Hepatocyte (in vitro differentiated cells): Measurements from ENCODE around the gene KRTAP12-3. TPM values are rescaled to one million over a fixed set of nuclear protein-coding genes. Genes with fewer than 3 reads are reported as not detected.

ENCODE experiments used
- DNase-seq: peaks from one replicate; pipeline ENCODE4 v3.0.0-alpha.2; 2016; ENCODE audit warnings: low spot score
- H2AFZ ChIP-seq: fragments of 200-600 bp; sonication (generic); 2 replicates; pipeline ENCODE4 v1.6.0; 2016; ENCODE audit warnings: antibody characterized with exemption, mild to moderate bottlenecking
- H3K27ac ChIP-seq: fragments of 200-600 bp; sonication (generic); 2 replicates; pipeline ENCODE4 v1.5.1; 2016; ENCODE audit warnings: mild to moderate bottlenecking
- H3K27me3 ChIP-seq: fragments of 200-600 bp; sonication (generic); 2 replicates; pipeline ENCODE4 v1.6.1; 2016
- H3K36me3 ChIP-seq: fragments of 200-600 bp; sonication (generic); replicated peaks from 2 replicates; pipeline ENCODE4 v1.5.1; 2016; ENCODE audit warnings: low read depth; ENCODE audit not compliant: insufficient read depth
- H3K4me1 ChIP-seq: fragments of 200-600 bp; sonication (generic); 2 replicates; pipeline ENCODE4 v1.5.1; 2016; ENCODE audit warnings: mild to moderate bottlenecking, moderate library complexity; ENCODE audit not compliant: insufficient read depth
- H3K4me2 ChIP-seq: fragments of 200-600 bp; sonication (generic); 2 replicates; pipeline ENCODE4 v1.6.0; 2016
- H3K4me3 ChIP-seq: fragments of 200-600 bp; sonication (generic); 2 replicates; pipeline ENCODE4 v1.5.1; 2016; ENCODE audit warnings: mild to moderate bottlenecking
- H3K79me2 ChIP-seq: fragments of 200-600 bp; sonication (generic); 2 replicates; pipeline ENCODE4 v1.6.0; 2017; ENCODE audit warnings: mild to moderate bottlenecking
- H3K9me2 ChIP-seq: fragments of 200-600 bp; sonication (generic); replicated peaks from 2 replicates; pipeline ENCODE4 v1.6.0; 2017; ENCODE audit warnings: mild to moderate bottlenecking; ENCODE audit not compliant: insufficient read depth
- H3K9me3 ChIP-seq: fragments of 200-600 bp; sonication (generic); 2 replicates; pipeline ENCODE4 v1.5.1; 2016; ENCODE audit warnings: low read depth, mild to moderate bottlenecking
- H4K20me1 ChIP-seq: fragments of 200-600 bp; sonication (generic); 2 replicates; pipeline ENCODE4 v1.6.0; 2016; ENCODE audit warnings: mild to moderate bottlenecking; ENCODE audit not compliant: insufficient read depth, poor library complexity, severe bottlenecking
- EZH2 ChIP-seq: fragments of 200-600 bp; sonication (generic); IDR thresholded peaks from 2 replicates; pipeline ENCODE4 v1.6.1; 2016; ENCODE audit warnings: antibody characterized with exemption, mild to moderate bottlenecking, borderline replicate concordance
- EZH2phosphoT487 ChIP-seq: fragments of 200-600 bp; sonication (generic); IDR thresholded peaks from one replicate; pipeline ENCODE4 v1.6.1; 2018; ENCODE audit warnings: antibody characterized with exemption, mild to moderate bottlenecking, low read depth, moderate library complexity; ENCODE audit not compliant: unreplicated experiment, severe bottlenecking
- WGBS: methylation state at CpG from one replicate; pipeline ENCODE4 v1.1.6; 2016; ENCODE audit warnings: low lambda C conversion rate; ENCODE audit errors: missing lambda C conversion rate; 5-methylcytosine and 5-hydroxymethylcytosine counted together
- polyA plus RNA-seq: library from polyadenylated mRNA; unstranded; fragments of >200 nt; fragmentation: Nextera tagmentation; extraction: Ambion mirVana; gene quantifications from 2 replicates; pipeline ENCODE4 v1.2.1, GENCODE V29; 2016
- total RNA-seq: library from RNA; depleted of rRNA; stranded (reverse); fragments of >200 nt; gene quantifications from 2 replicates; pipeline ENCODE4 v1.2.3, GENCODE V29; 2014
- TF ChIP-seq, protein P1 (sequence below): fragments of 200-600 bp; sonication (generic); IDR thresholded peaks from 2 replicates; pipeline ENCODE4 v1.5.1; 2016; ENCODE audit warnings: antibody characterized with exemption, mild to moderate bottlenecking; ENCODE audit not compliant: poor library complexity

KRTAP12-3 gene
- total and polyA plus RNA-seq, 2 experiments from 2014 or later: not detected

DNA sequence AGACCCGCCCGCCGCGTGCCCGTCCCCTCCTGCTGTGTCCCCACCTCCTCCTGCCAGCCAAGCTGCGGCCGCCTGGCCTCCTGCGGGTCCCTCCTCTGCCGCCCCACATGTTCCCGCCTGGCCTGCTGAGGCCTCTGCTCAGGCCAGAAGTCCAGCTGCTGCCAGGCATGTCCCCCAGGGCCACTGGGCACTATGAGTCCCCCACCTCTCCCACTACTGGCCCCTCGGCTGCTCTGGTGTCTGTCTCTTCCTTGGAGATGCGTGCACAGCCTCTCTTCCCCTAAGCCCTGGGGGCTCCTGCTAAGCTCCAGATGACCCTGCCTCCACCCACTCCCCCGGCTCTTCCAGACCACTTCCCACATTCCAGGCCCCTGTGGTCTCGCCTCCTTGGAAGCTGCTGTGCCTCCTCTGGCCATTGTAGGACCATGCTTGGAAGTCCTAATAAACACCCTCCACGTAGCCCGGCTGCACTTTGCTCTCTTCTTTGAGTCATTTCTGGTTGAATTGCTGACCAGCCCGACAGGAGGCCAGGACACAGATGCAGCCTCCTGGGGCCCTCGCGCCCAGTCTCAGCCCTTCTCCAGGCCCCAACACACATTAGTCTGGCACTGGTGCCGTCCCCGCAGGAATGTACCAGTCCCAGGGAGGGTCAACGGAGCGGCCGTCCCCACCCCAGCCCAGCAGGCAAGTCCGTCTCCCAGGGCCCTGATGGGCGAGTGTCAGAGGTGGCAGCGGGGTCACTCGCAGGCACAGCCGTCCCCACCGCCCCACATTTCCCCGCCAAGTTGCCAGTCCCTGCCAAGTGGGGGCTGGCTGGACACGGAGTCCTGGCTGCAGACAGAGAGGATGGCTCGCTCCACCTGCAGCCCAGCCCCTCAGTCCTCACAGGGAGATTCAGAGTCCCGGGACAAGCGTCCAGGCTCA lies 40.3 kb downstream of the KRTAP12-3 start:
- H3K27me3 ChIP-seq: peaks cover 26% of the 10 kb centered on the region
- no peak overlapping the region for H3K4me3 ChIP-seq
- H4K20me1 ChIP-seq: no peaks in the 10 kb centered on the region
- peaks cover 6% of the 10 kb centered on the region for H3K9me3 ChIP-seq
- no peak overlapping the region for H2AFZ ChIP-seq
- no peaks in the 10 kb centered on the region for H3K9me2 ChIP-seq
- WGBS: 50% methylated on average over 17 of the region's 35 CpGs
- no peaks in the 10 kb centered on the region for H3K36me3 ChIP-seq
- peak; percentile 50 for DNase-seq
- no peak overlapping the region for H3K4me2 ChIP-seq
- H3K79me2 ChIP-seq: no peaks in the 10 kb centered on the region
- H3K4me1 ChIP-seq: peaks cover 3% of the 10 kb centered on the region
- H3K27ac ChIP-seq: no peak overlapping the region
- TF ChIP-seq, protein P1, sequence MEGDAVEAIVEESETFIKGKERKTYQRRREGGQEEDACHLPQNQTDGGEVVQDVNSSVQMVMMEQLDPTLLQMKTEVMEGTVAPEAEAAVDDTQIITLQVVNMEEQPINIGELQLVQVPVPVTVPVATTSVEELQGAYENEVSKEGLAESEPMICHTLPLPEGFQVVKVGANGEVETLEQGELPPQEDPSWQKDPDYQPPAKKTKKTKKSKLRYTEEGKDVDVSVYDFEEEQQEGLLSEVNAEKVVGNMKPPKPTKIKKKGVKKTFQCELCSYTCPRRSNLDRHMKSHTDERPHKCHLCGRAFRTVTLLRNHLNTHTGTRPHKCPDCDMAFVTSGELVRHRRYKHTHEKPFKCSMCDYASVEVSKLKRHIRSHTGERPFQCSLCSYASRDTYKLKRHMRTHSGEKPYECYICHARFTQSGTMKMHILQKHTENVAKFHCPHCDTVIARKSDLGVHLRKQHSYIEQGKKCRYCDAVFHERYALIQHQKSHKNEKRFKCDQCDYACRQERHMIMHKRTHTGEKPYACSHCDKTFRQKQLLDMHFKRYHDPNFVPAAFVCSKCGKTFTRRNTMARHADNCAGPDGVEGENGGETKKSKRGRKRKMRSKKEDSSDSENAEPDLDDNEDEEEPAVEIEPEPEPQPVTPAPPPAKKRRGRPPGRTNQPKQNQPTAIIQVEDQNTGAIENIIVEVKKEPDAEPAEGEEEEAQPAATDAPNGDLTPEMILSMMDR: no peak
- TF ChIP-seq EZH2phosphoT487: no peak
- no peak for TF ChIP-seq EZH2

DNA sequence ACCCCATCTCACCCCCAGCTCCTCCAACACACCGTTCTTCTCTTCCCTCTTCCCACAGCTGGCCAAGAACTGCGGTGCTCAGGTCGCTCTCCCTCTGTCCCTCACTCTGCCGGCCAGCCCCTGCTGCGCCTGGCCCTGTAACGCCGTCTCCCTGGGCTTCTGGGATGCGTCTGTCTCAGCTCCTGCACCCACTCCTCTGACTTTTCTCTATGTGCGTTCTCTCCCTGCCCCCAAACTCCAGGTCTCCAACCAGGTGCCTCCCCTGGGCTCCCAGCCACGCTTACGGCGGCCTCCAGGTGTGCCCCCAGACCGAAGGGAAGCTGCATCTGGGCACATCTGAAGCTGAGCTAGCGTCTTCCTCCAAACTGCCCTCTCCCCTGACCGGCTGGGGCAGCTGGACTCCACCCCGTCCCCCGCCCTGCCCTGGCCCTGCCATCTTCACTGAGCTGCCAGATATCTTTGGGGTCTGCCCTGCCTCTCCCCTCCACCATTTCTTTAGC lies 41.8 kb downstream of the KRTAP12-3 start:
- Histone ChIP-seq H4K20me1 (no peaks in the 10 kb centered on the region), H3K79me2 (no peaks in the 10 kb centered on the region), H3K4me2 (no peak overlapping the region), H3K9me2 (no peaks in the 10 kb centered on the region), H3K27me3 (peaks cover 41% of the 10 kb centered on the region), H3K4me3 (no peak overlapping the region), H3K9me3 (no peaks in the 10 kb centered on the region), H3K27ac (no peak overlapping the region), H2AFZ (no peak overlapping the region), H3K4me1 (peaks cover 3% of the 10 kb centered on the region), H3K36me3 (no peaks in the 10 kb centered on the region)
- no peak for TF ChIP-seq EZH2phosphoT487
- TF ChIP-seq, protein P1: no peak
- no peak for TF ChIP-seq EZH2
- 73% methylated on average over 12 of the region's 17 CpGs for WGBS
- DNase-seq: no peak

DNA sequence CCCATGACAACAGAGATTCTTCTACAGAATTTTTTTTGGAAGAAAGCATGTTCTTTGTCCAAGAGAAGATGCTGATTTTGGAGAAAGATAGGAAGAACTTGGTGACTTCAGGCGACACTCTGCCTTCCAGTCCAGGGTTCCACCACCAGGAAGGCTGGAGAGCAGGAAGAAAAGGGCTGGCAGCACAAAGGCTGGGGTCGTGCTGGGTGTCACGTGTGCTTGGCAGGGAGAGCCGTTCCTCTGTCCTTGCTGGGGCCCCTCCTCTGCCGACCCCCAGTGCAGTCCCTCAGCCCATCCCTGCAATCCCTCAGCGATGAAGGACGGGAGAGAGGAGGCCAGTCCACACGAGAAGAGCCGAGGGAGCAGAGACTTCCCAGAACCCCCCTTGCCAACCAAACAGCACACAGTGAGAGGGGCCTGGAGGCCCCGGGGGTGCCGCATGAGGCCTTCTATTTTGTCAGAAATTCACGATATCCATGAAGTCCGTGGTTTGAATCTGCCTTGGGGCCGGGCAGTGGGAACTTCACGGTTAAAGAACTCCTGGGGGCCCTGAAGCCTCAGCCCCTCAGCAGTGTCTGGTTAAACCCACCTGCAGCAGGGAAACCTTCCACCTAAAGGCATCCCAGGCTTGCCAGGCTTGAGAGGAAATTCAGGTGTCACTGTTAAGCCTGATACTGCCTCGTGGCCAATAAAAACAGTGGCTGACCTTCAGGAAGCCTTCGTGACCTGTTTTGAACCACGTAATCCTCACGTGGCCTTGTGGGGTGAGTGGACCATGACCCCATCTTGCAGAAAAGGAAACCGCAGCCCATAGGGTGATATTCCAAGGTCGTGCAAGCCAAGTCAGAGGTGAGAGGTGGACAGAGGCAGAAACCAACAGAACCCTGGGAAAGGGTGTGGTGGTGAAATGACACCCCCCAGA lies 42.6 kb downstream of the KRTAP12-3 start:
- TF ChIP-seq EZH2phosphoT487 (no peak), EZH2 (no peak)
- TF ChIP-seq, protein P1: no peak
- DNase-seq: no peak
- H3K27me3 ChIP-seq: peaks cover 48% of the 10 kb centered on the region
- H2AFZ ChIP-seq: no peak overlapping the region
- peaks cover 3% of the 10 kb centered on the region for H3K4me1 ChIP-seq
- H3K9me2 ChIP-seq: no peaks in the 10 kb centered on the region
- no peaks in the 10 kb centered on the region for H3K79me2 ChIP-seq
- H3K36me3 ChIP-seq: no peaks in the 10 kb centered on the region
- H4K20me1 ChIP-seq: no peaks in the 10 kb centered on the region
- H3K4me2 ChIP-seq: no peak overlapping the region
- WGBS: 69% methylated on average over 21 of the region's 21 CpGs
- H3K9me3 ChIP-seq: no peaks in the 10 kb centered on the region
- no peak overlapping the region for H3K27ac ChIP-seq
- no peak overlapping the region for H3K4me3 ChIP-seq
